ENCODE data around the gene AASDH. TPM values are rescaled to one million over a fixed set of nuclear protein-coding genes. Genes with fewer than 3 reads are reported as not detected.

Gene AASDH
- total and polyA plus RNA-seq, 2 of the 13 experiments (the other 11 are each of a cell fraction or from before 2014, with no cell fraction given) = 12.6 to 14.1 TPM

GRCh38 chr4:56387023-56388001, at the start of gene AASDH (continued):
- TF ChIP-seq, protein P1, sequence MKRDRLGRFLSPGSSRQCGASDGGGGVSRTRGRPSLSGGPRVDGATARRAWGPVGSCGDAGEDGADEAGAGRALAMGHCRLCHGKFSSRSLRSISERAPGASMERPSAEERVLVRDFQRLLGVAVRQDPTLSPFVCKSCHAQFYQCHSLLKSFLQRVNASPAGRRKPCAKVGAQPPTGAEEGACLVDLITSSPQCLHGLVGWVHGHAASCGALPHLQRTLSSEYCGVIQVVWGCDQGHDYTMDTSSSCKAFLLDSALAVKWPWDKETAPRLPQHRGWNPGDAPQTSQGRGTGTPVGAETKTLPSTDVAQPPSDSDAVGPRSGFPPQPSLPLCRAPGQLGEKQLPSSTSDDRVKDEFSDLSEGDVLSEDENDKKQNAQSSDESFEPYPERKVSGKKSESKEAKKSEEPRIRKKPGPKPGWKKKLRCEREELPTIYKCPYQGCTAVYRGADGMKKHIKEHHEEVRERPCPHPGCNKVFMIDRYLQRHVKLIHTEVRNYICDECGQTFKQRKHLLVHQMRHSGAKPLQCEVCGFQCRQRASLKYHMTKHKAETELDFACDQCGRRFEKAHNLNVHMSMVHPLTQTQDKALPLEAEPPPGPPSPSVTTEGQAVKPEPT (CRISPR knock-in tag; IDR thresholded peaks at IDR 0.05; ENCODE audit: low read depth) = peak; percentile 84; the same call in 1 of the 2 replicates
- TF ChIP-seq SNAI1 (CRISPR knock-in tag; IDR thresholded peaks at IDR 0.05; ENCODE audit: borderline replicate concordance) = no peak
- TF ChIP-seq ZBTB37 (CRISPR knock-in tag; IDR thresholded peaks at IDR 0.05) = no peak
- TF ChIP-seq CTCF (CRISPR knock-in tag; IDR thresholded peaks at IDR 0.05) = 0 out of 2 replicates have a peak, but pooled peaks have one; percentile 11
- TF ChIP-seq, protein P2, sequence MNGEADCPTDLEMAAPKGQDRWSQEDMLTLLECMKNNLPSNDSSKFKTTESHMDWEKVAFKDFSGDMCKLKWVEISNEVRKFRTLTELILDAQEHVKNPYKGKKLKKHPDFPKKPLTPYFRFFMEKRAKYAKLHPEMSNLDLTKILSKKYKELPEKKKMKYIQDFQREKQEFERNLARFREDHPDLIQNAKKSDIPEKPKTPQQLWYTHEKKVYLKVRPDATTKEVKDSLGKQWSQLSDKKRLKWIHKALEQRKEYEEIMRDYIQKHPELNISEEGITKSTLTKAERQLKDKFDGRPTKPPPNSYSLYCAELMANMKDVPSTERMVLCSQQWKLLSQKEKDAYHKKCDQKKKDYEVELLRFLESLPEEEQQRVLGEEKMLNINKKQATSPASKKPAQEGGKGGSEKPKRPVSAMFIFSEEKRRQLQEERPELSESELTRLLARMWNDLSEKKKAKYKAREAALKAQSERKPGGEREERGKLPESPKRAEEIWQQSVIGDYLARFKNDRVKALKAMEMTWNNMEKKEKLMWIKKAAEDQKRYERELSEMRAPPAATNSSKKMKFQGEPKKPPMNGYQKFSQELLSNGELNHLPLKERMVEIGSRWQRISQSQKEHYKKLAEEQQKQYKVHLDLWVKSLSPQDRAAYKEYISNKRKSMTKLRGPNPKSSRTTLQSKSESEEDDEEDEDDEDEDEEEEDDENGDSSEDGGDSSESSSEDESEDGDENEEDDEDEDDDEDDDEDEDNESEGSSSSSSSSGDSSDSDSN (CRISPR knock-in tag; IDR thresholded peaks at IDR 0.05) = peak; percentile 88
- peak; percentile 75 for TF ChIP-seq HCFC1 (IDR thresholded peaks at IDR 0.05; ENCODE audit: low read depth, low read length)
- no peak for TF ChIP-seq ZNF326 (CRISPR knock-in tag; IDR thresholded peaks at IDR 0.05; ENCODE audit: borderline replicate concordance)
- no peak for TF ChIP-seq ZBTB7A (CRISPR knock-in tag; IDR thresholded peaks at IDR 0.05)
- TF ChIP-seq ATRX (CRISPR knock-in tag; IDR thresholded peaks at IDR 0.05; ENCODE audit: borderline replicate concordance) = no peak
- TF ChIP-seq ZNF746 (CRISPR knock-in tag; IDR thresholded peaks at IDR 0.05) = no peak
- peak; percentile 96 for TF ChIP-seq POLR2G (IDR thresholded peaks at IDR 0.05; ENCODE audit: low read depth, low read length)
- TF ChIP-seq HNF4A (CRISPR knock-in tag; IDR thresholded peaks at IDR 0.05) = peak; percentile 21; the same call in 1 of the 2 replicates
- TF ChIP-seq REPIN1 (CRISPR knock-in tag; IDR thresholded peaks at IDR 0.05; ENCODE audit: borderline replicate concordance, low read depth) = peak; percentile 76
- TF ChIP-seq, protein P3, sequence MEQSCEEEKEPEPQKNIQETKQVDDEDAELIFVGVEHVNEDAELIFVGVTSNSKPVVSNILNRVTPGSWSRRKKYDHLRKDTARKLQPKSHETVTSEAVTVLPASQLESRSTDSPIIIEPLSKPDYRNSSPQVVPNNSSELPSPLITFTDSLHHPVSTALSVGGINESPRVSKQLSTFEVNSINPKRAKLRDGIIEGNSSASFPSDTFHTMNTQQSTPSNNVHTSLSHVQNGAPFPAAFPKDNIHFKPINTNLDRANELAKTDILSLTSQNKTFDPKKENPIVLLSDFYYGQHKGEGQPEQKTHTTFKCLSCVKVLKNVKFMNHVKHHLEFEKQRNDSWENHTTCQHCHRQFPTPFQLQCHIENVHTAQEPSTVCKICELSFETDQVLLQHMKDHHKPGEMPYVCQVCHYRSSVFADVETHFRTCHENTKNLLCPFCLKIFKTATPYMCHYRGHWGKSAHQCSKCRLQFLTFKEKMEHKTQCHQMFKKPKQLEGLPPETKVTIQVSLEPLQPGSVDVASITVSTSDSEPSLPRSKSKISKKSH (CRISPR knock-in tag; IDR thresholded peaks at IDR 0.05; ENCODE audit: borderline replicate concordance) = peak; percentile 87; the same call in 1 of the 2 replicates
- TF ChIP-seq, protein P4, sequence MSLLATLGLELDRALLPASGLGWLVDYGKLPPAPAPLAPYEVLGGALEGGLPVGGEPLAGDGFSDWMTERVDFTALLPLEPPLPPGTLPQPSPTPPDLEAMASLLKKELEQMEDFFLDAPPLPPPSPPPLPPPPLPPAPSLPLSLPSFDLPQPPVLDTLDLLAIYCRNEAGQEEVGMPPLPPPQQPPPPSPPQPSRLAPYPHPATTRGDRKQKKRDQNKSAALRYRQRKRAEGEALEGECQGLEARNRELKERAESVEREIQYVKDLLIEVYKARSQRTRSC (CRISPR knock-in tag; IDR thresholded peaks at IDR 0.05; ENCODE audit: low read depth) = no peak; the same call in 1 of the 2 replicates

Measured in HepG2 (cell line).